Peyer's patch (tissue), 4 donors: ENCODE data around the gene FCER1G.

ENCODE experiments used
- CTCF ChIP-seq, 6 experiments: fragments of 450-650 bp in 4 of 6; fragments of 200-600 bp in 2 of 6; sonication (generic) in 1 of 6; IDR thresholded peaks; one replicate each; pipeline ENCODE4 v1.5.1; 2017 to 2019; ENCODE audit warnings: antibody characterized with exemption in 6 of 6, mild to moderate bottlenecking in 3 of 6, moderate library complexity in 1 of 6
- POLR2A ChIP-seq, 2 donors: fragments of 450-650 bp; IDR thresholded peaks; one replicate each; pipeline ENCODE4 v1.5.1; 2017; ENCODE audit warnings: antibody characterized with exemption in 2 of 2, mild to moderate bottlenecking in 2 of 2, moderate library complexity in 2 of 2

GRCh38 chr1:161185282-161185682 lies 29.8 kb upstream of the FCER1G start:
- TF ChIP-seq CTCF (IDR thresholded peaks at IDR 0.05) = no peak
- TF ChIP-seq POLR2A (IDR thresholded peaks at IDR 0.05) = no peak
